Jurkat, Clone E6-1 (cell line): ENCODE data around the gene EML5.

Experiments used
- DNase-seq: peaks from one replicate; pipeline ENCODE4 v3.0.0-alpha.2; 2011; ENCODE audit warnings: low read depth, low spot score
- H3K4me3 ChIP-seq: 2 replicates; pipeline ENCODE4 v1.5.1; 2011; ENCODE audit warnings: mild to moderate bottlenecking, low read length, control low read depth, moderate library complexity

Gene EML5

DNA sequence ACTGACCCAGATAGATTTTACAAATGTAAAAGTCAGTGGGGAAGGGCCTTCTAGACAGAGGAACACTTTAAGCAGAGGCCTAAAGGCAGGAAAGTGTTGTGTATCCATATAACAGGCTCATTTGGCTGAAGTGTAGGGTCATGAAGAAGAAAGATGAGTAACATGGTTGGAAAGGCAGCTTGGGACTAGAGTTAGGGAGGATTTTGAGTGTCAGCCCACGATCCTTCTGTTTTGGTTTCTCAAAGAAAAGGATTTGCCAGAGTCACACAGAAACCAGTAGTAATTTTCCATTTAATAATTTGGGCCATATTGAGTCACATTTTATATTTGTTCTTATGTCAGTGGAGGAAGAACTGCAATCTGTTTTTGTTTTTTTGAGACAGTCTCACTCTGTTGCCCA lies 153.5 kb downstream of the EML5 start:
- H3K4me3 ChIP-seq = no peak overlapping the region
- DNase-seq = no peak

DNA sequence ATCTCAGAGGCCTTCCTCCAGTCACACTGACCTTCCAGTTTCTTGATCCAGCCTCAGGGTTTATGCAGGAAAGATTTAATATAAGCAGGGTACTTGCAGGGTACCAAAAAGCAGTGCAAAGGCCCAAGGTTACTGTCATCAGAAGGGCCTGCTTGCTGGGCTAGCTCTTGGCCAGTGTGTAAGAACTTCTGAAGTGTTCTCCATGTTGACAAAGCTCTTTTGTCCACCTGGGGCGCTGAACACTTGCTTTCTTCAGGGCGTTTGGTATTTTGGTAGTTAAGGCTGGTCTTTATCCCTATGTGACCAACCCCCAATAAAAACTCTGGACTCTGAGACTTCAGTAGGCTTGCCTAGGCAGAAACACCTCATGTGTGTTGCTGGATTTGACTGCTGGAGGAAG lies 160.2 kb downstream of the EML5 start:
- no peak for DNase-seq
- no peak overlapping the region for H3K4me3 ChIP-seq

DNA sequence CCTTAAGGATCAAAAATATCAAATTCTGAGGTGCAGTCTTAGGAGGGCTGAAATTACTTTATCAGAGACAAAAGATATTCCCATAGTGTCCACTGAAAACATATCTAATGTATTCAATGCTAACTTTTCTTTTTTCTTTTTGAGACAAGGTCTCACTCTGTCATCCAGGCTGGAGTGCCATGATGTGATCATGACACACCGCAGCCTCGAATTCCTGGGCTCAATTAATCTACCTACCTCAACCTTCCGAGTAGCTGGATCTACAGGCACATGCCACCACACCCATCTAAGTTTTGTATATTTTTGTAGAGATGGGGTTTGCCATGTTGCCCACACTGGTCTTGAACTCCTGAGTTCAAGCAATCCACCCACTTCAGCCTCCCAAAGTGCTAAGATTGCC lies 161.7 kb downstream of the EML5 start:
- DNase-seq = no peak
- H3K4me3 ChIP-seq = no peak overlapping the region

DNA sequence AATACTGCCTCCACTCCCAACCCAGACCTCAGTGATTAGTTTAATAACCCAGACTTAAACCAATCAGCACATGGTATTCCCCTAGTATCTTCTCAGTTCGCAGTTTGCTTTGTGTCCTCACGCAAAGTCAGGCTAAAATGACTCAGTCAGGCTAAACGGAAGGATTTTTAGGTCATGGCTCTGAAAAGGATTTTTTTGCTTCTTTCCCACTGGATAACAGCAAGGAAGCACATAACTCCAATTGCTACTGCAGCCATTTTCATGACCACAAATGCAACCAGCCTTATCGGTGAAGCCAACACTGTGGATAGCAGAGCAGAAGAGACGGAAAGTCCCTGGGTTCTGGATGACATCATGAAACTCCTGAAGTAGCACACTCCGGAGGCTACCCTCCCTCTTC lies 162.2 kb downstream of the EML5 start:
- H3K4me3 ChIP-seq = no peak overlapping the region
- no peak for DNase-seq

DNA sequence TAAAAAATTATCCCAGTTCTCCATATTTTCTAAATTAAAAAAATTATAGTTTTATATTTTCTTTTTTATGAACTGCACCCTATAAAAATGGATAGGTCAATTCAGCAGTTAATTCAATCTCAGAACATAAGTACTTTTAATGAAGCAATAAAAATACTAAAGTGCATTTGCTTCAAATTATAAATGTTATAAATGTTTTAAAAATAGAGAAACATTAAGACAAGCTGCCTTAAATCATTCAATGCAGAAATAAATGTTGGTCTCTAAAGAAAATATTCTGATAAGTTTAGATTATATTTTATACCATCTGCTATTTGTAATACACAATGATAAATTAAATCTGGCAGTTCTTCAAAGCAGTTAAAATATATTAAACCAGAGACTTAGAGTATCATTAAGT lies 164.3 kb downstream of the EML5 start:
- no peak for DNase-seq
- no peak overlapping the region for H3K4me3 ChIP-seq

DNA sequence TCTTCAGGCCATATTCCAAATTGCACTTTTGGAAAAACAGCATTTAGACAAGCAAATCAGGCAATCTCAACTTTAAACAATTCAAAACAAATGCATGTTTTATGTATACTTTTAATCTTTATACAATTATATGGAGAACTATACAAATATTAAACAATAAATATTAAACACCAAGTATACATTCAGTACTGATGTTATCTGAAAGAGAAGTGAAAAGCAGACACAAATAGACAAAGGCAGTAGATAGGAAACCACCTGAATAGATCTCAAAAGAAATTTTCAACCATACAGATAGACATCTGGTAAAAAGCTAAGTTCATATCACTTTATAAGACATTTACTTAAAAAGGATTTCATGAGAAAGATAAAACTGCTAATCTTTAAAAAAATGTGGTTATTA lies 164.7 kb downstream of the EML5 start:
- H3K4me3 ChIP-seq = no peak overlapping the region
- DNase-seq = no peak

DNA sequence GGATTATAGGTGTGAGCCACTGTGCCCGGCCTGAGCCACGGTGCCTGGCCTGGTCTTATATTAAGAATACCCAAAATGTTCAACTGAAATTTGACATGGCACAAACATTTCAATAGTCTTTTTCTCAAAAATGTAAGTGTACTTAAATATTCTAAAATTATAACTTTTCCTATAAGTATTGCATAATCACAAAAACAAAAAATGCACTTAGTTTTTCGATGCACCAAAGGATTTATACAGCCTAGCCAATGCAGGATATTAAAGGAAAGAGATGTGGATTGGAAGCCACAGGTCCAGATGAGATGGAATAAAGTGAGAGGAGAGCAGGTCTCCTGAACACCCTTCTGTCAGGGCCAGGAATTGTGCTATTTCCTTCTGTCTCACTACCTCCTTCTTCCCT lies 167.1 kb downstream of the EML5 start:
- no peak for DNase-seq
- no peak overlapping the region for H3K4me3 ChIP-seq

DNA sequence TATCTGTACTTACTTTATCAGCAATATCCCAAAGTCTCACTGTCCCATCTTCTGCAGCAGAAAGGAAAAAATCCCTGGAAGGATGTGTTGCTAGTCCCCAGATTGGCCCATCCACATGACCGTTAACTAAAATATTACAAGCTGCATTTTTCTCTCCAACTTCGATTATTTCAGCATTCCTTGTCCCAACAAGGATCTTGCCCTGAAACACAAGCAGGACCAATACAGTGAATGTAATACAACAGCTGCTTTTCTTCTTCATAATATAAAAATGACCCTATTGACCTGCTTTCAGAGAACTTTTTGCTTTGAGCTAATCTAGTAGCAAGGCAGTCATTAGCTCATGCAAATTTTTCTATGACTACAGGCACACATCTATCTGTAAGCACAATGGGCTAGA lies 171.7 kb downstream of the EML5 start:
- no peak for DNase-seq
- H3K4me3 ChIP-seq = no peak overlapping the region

DNA sequence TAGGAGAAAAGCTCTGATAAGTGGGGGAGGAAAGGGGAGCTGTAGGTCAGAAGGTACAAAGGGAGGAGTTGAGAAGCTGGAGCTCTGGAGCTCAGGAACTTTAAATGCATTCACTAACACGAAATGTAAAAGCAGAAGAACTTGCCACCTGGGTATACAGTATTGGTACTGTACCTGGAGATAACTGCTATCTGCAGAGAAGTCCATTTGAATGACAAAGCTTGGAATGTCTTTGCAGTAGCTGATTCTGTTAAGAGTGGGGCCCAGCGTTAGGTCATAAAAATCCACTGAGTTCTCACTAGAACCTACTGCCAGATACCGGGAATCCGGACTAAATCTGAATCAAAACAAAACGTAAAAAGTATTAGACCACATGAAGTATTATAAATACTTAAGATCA lies 174.3 kb downstream of the EML5 start:
- H3K4me3 ChIP-seq = no peak overlapping the region

DNA sequence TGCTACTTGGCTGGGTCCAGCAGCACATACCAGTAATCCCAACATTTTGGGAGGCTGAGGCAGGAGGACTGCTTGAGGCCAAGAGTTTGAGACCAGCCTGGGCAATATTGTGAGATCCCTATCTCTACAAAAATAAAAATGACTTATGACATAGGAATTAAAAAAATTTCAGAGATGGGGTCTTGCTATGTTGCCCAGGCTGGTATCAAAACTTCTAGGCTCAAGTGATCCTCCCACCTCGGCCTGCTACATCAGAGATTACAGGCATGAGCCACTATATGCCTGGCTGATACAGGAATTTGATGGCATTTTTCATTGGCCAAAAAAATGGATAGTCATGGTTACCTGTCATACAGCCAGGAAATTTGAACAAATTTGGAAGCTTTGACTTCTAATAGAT lies 175.3 kb downstream of the EML5 start:
- DNase-seq = no peak
- H3K4me3 ChIP-seq = no peak overlapping the region

More for the DNA sequence above, 174.3 kb downstream of the EML5 start:
- no peak for DNase-seq

DNA sequence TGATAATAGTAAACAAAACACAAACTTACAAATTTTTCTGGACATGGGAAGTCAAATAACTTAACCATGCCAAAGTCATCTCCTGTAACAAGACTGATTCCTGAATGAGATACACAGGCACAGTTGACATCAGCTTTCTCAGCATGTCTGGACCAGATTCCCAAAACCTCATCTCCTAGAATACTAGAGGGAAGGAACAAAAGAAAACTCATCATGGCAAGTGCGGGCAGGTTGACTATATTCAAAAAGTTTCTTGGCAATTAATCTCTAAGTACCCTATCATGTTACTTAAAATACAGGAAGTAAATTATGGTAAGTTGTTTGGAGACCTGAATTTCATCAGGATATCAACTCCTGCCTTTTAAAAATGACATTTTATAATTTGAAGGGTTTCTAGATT lies 176.1 kb downstream of the EML5 start:
- no peak for DNase-seq
- H3K4me3 ChIP-seq = no peak overlapping the region

DNA sequence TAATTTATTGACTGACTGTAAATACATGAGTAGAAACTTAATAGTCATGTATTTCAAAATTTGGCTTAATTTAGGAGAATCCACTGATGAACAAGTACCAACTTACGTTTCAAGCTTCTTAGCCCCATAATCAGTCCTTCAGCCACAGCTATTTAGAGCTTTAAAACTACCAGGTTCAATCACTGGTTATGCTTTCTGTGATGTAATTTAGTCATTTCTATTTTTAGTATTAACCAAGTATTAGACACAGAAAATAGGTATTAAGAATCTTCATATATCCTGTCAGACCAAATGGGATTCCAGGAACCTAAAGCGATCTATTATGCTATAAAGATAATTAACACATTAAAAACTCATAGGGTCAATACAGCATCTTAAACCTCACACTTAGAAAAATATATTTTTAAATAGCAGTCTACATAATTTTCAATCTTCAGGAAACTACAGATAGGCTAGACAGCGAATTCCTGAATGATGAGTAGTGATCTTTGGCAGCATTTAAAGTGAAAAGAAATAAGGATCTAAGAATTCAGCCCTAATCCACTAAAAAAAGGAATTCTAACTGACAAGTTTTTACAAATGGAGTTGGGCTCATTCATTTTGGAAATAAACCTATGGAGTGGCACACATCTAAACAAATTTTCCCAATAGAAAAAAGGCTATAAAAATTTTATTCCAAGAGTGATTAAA lies 178.4 kb downstream of the EML5 start:
- no peak for DNase-seq
- H3K4me3 ChIP-seq = no peak overlapping the region

DNA sequence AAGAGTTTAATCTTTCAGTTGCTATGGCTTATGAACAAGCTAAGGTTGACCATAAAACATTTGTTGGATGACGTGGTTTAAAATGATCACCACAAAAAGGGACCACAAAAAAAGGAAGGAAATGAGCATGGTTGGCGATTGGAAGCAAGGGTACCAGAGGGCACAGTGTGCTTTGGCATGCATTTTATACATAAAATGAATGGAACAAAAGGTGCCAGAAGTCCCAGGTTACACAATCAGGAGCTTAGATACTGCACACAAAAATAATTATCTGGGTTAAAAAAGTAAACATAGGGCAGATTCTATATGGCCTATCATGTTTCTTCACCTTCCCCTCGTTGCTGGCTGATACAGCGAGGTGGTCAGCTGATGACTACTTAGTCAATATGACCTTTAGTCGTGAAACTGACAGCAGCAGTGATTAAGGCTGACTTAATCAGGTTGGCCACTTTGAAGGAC lies 179.2 kb downstream of the EML5 start:
- H3K4me3 ChIP-seq = no peak overlapping the region
- DNase-seq = peak; percentile 23

DNA sequence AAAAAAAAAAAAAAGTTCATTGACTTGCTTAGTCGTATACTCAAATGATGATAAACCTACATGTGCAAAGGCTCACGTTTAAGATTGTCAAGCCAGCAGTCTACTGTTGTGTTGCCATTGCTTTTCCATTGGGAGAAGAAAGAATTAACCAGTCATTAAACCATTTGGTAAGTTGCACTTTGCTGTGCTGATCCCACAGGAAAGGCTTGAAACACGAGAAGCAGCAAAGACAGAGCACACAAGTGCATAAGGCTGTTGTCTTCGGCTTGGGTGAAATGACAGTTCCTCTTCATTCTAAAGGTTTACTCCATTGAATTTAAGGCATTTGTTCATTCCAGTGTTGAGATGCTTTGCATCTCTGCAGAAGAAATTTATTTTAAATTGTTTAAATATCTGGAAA lies 179.8 kb downstream of the EML5 start:
- no peak for DNase-seq

DNA sequence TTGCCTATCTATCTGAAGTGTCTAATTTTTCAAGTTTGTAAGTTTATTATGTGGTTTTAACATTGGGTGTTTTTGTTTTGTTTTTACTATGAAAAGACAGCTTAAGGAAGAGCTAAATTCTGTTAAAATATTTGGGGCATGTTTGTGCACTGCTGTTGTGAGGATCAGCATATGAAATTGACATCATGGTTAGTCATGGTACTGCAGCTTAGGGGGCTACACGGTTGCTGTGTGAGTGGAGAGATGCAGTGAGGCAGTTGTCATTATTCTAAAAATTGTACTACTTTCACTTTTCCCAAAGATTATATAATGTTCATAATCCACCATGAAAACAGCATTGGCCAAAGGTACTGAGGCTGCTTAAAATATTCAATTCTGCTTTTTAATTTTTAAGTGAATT lies 180.9 kb downstream of the EML5 start:
- no peak overlapping the region for H3K4me3 ChIP-seq
- no peak for DNase-seq

More for the DNA sequence above, 179.8 kb downstream of the EML5 start:
- H3K4me3 ChIP-seq = no peak overlapping the region

DNA sequence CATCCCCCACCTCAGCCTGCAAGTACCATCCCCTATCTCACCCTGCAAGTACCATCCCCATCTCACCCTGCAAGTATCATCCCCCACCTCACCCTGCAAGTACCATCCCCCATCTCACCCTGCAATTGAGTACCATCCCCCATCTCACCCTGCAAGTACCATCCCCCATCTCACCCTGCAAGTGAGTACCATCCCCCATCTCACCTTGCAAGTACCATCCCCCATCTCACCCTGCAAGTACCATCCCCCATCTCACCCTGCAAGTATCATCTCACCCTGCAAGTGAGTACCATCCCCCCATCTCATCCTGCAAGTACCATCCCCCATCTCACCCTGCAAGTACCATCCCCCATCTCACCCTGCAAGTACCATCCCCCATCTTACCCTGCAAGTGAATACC lies 184.9 kb downstream of the EML5 start:
- no peak for DNase-seq
- H3K4me3 ChIP-seq = no peak overlapping the region

DNA sequence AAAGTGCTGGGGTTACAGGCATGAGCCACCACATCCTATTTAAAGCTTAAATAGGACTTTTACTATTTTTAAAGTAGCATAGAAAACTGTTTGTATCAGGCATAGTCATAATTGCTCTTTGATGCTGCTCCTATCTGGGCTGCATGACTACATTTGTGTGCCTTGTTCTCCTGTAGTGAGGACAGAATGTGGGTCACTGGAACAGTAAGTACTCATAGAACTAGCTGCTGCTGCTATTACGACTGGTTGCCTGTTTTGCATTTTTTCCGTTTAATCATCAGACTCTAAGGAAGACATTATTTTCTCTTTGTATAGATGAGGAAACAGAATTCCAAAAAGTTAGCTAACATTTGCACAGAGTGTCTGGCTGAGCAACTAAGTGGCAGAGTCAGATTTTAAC lies 187.2 kb downstream of the EML5 start:
- H3K4me3 ChIP-seq = no peak overlapping the region
- DNase-seq = no peak

DNA sequence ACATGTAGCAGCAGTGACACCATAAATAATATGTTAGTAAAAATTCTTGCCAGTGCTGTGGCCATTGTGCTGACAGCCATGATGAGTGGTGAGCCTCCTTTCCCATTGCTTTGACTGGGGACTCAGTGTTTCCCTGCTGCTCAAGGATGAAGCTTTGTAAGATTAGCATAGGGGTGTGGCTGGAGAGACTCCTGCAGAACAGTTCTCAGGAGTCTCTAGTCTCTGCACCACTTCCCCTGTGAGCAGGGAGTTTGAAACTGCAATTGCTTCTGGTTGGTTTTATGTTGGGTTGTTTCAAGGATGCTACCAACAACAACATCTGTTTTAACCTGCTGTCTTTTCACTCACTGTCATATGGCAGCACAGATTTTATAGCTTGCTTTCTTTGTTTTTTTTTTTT lies 188.5 kb downstream of the EML5 start:
- H3K4me3 ChIP-seq = no peak overlapping the region
- no peak for DNase-seq

DNA sequence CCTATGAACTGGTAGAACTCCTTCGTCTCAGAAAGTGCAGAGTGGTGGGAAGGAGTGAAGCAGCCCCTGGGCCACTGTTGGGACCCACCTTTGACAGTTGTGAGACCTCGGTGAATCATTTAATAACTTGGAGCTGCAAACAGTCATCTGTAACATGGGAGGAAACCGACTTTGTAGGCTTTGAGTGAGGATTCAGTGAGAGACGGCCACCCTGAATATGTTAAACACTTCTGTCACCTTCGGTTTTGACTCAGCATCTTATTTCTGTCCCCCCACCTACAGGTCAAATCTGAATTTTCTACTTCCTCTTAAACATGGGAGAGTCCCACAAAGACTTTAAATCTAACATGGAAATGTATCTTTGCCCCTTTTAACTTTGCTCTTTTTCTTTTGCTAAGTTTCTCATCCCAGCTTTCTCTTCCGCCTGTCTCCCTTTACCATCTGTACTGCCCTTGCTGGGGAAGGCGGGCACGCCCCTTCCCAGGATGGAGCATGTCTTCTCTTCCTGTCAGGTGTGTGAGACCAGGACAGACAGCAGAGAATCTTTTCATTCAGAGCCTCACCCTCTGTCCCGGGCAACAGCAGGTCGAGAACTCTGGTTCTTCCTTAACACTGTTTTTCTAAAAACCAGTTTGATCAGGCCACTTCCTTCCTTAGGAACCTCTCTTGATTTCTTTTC lies 192.9 kb downstream of the EML5 start:
- no peak overlapping the region for H3K4me3 ChIP-seq
- DNase-seq = no peak

DNA sequence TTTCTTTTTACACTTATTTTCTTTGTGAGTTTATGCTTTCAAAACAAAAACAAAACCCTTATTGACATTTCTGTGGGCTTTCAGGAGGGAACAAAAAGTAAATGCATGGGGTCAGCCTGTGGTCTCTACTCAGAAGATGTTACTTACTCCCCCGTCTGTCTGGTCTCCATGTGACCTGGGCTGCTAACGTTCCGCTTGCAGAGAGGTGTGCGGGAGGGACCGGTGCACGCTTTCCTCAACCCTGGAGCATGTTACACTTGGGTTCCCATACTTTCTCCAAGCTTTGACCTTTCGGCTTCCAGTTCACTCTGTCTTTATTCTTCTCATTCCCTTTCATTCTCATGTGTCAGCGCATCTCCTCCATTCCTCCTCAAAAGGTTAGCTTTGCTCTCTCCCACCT lies 193.4 kb downstream of the EML5 start:
- no peak for DNase-seq
- H3K4me3 ChIP-seq = no peak overlapping the region

DNA sequence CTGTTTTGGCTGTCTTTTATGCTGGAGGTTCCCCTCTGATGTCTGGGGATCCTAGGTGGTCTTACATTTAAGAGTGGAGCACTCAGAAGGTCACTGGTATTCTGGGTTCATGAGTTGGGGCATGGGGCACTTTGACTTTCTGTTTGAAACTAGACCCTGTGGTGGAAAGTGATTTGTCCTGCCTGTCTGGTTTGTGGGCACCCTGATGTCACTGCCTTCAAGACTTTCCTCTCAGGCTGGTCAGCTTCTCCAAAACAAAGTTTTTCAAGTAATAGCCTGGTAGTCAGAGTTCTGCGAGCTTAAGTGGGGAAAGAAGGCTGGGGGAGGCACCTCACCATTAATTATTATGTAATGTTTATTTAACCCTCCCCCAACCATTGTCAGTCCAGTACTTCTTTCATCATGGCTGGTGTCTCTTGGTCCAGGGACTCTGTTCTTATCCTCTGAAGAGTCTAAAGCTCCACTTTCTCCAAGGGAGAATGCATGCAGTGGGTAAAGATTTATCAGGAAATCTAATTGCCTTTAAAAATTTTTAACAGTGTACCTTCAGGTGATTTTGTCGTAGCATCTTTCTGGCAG lies 194.6 kb downstream of the EML5 start:
- H3K4me3 ChIP-seq = no peak overlapping the region
- no peak for DNase-seq
